Stimulated activated CD4-positive, alpha-beta T cell treated with anti-CD3 and anti-CD28 coated beads, Interleukin-1b, Interleukin-23, amount 100 ng/mL, for 24 hours (primary cell): Measurements from ENCODE around the gene TRAK1.

Experiments
- DNase-seq, 4 experiments: peaks; one replicate each; pipeline ENCODE4 v3.0.0-alpha.2; 2020; ENCODE audit warnings: low read depth in 4 of 4, low spot score in 1 of 4

TRAK1 gene

GRCh38 chr3:42271786-42272185 lies 180.6 kb downstream of the TRAK1 start:
- no peak for DNase-seq

- DNase-seq = no peak
Observed at GRCh38 chr3:42273361-42273760, 182.2 kb downstream of the TRAK1 start.

- no peak for DNase-seq
Observed at GRCh38 chr3:42274266-42274665, 183.1 kb downstream of the TRAK1 start.

- no peak for DNase-seq
Observed at GRCh38 chr3:42275217-42275616, 184.1 kb downstream of the TRAK1 start.
